Endothelial cell of umbilical vein (primary cell): ENCODE results near the gene TMEM132A. TPM values are rescaled to one million over a fixed set of nuclear protein-coding genes. Genes with fewer than 3 reads are reported as not detected.

ENCODE experiments used
- BruUV-seq: library from RNA; stranded (reverse); fragments of 400-500 nt; replicated peaks from 2 replicates; lab custom pipeline; 2021; lab: Mats Ljungman, UMichigan
- CTCF ChIA-PET: fragments of 300-600, 350-600 bp; sonication (Branson Sonifier 250); formaldehyde crosslinking; loops from one replicate; lab custom pipeline; 2021; ENCODE audit warnings: antibody characterized with exemption, inconsistent platforms; lab: Charles Lee
- POLR2A ChIA-PET: fragments of 300-600, 350-600 bp; sonication (Branson Sonifier 250); formaldehyde crosslinking; loops from one replicate; lab custom pipeline; 2021; ENCODE audit warnings: antibody characterized with exemption, inconsistent platforms; lab: Charles Lee
- DNase-seq: peaks from one replicate; pipeline ENCODE4 v3.0.0-alpha.2; 2011; ENCODE audit warnings: low read depth, low spot score
- FAIRE-seq: peaks from 2 replicates; lab custom pipeline; 2011; peaks lifted over from hg19 to GRCh38; lab: Jason Lieb, UNC
- H2AFZ ChIP-seq: 2 replicates; pipeline ENCODE4 v1.6.0; 2012; ENCODE audit warnings: low read depth, low read length, control low read depth, inconsistent platforms
- H3K27ac ChIP-seq: 2 replicates; pipeline ENCODE4 v1.5.1; 2011; ENCODE audit warnings: low read depth, mild to moderate bottlenecking, control low read depth, low read length, moderate library complexity; ENCODE audit not compliant: insufficient read depth
- H3K27me3 ChIP-seq, 2 experiments: 2 replicates each; pipeline versions ENCODE4 v1.6.0 to v1.6.1; 2011; ENCODE audit warnings: low read length in 2 of 2, mixed read lengths in 1 of 2; ENCODE audit not compliant: control insufficient read depth in 2 of 2, insufficient read depth in 2 of 2
- H3K36me3 ChIP-seq, 2 experiments: 2 replicates in 1 of 2; 3 replicates in 1 of 2; pipeline ENCODE4 v1.5.1; 2011; ENCODE audit warnings: low read length in 2 of 2, mild to moderate bottlenecking in 1 of 2, moderate library complexity in 1 of 2; ENCODE audit not compliant: control insufficient read depth in 2 of 2, insufficient read depth in 2 of 2; ENCODE audit errors: extremely low read depth in 1 of 2
- H3K4me1 ChIP-seq: 3 replicates; pipeline ENCODE4 v1.5.1; 2011; ENCODE audit warnings: mild to moderate bottlenecking, low read length; ENCODE audit not compliant: control insufficient read depth, insufficient read depth; ENCODE audit errors: extremely low read depth
- H3K4me2 ChIP-seq: 2 replicates; pipeline ENCODE4 v1.6.1; 2011; ENCODE audit warnings: low read length, control low read depth, mixed read lengths; ENCODE audit not compliant: insufficient read depth
- H3K4me3 ChIP-seq, 3 experiments: fragments of 200-600 bp in 1 of 3; sonication (generic), shearing (Covaris generic) in 1 of 3; replicated peaks in 1 of 3; 2 replicates each; pipeline ENCODE4 v1.5.1; 2011 to 2016; ENCODE audit warnings: control low read depth in 3 of 3, low read length in 3 of 3, mild to moderate bottlenecking in 2 of 3, inconsistent platforms in 1 of 3, low read depth in 1 of 3, moderate library complexity in 1 of 3; ENCODE audit not compliant: insufficient read depth in 1 of 3
- H3K79me2 ChIP-seq: 2 replicates; pipeline ENCODE4 v1.6.0; 2012; ENCODE audit warnings: low read length, inconsistent platforms; ENCODE audit not compliant: control insufficient read depth, insufficient read depth
- H3K9ac ChIP-seq: replicated peaks from 2 replicates; pipeline ENCODE3; 2011; ENCODE audit warnings: low read length, control low read depth; ENCODE audit not compliant: insufficient read depth; ENCODE audit errors: extremely low read depth
- H3K9me1 ChIP-seq: replicated peaks from 3 replicates; pipeline ENCODE4 v1.6.0; 2011; ENCODE audit warnings: mild to moderate bottlenecking, low read length; ENCODE audit not compliant: control insufficient read depth, insufficient read depth; ENCODE audit errors: extremely low read depth
- H3K9me3 ChIP-seq: replicated peaks from 2 replicates; pipeline ENCODE4 v1.5.1; 2012; ENCODE audit warnings: low read length, inconsistent platforms; ENCODE audit not compliant: control insufficient read depth, insufficient read depth
- H4K20me1 ChIP-seq: replicated peaks from 2 replicates; pipeline ENCODE3; 2011; ENCODE audit warnings: mild to moderate bottlenecking, low read length; ENCODE audit not compliant: control insufficient read depth, insufficient read depth; ENCODE audit errors: extremely low read depth
- EZH2 ChIP-seq: IDR thresholded peaks from 2 replicates; pipeline ENCODE4 v1.6.1; 2012; ENCODE audit warnings: borderline replicate concordance, low read depth, mild to moderate bottlenecking, moderate library complexity, low read length, inconsistent platforms; ENCODE audit not compliant: severe bottlenecking
- FOS ChIP-seq: IDR thresholded peaks from 2 replicates; pipeline ENCODE4 v1.6.1; 2011; ENCODE audit warnings: mild to moderate bottlenecking, low read length, moderate library complexity, borderline replicate concordance; ENCODE audit not compliant: insufficient read depth
- GATA2 ChIP-seq: IDR thresholded peaks from 2 replicates; pipeline ENCODE4 v1.7.0; 2011; ENCODE audit warnings: low read depth, mild to moderate bottlenecking, moderate library complexity, mixed read lengths, low read length; ENCODE audit not compliant: insufficient read length, insufficient read depth
- JUN ChIP-seq: IDR thresholded peaks from 2 replicates; pipeline ENCODE4 v1.6.1; 2011; ENCODE audit warnings: borderline replicate concordance, low read depth; ENCODE audit not compliant: insufficient read length, insufficient read depth
- MAX ChIP-seq: IDR thresholded peaks from 2 replicates; pipeline ENCODE4 v1.6.1; 2011; ENCODE audit not compliant: insufficient read depth, insufficient read length
- MYC ChIP-seq: IDR thresholded peaks from one replicate; pipeline ENCODE4 v1.6.1; 2011; ENCODE audit warnings: mild to moderate bottlenecking, low read depth, low read length
- POLR2A ChIP-seq: IDR thresholded peaks from 2 replicates; pipeline ENCODE4 v1.6.1; 2012; ENCODE audit warnings: low read depth, mild to moderate bottlenecking, control low read depth, low read length
- POLR2AphosphoS5 ChIP-seq: IDR thresholded peaks from 2 replicates; pipeline ENCODE4 v1.6.1; 2012; ENCODE audit warnings: low read depth, mild to moderate bottlenecking, control low read depth, low read length, moderate library complexity; ENCODE audit not compliant: insufficient read depth
- dilution Hi-C: fragments of 300-500 bp; cut with MboI; formaldehyde crosslinking; loops from one replicate; pipeline ENCODE4 v1.15.0; 2019; ENCODE audit warnings: low sequenced_read_pairs; ENCODE audit not compliant: extremely low pct_ligation_motif_present
- intact Hi-C: fragments of 100-400 bp; cut with micrococcal nuclease; formaldehyde crosslinking; loops from one replicate; pipeline ENCODE4 v1.10.0; 2022
- polyA plus RNA-seq, 4 experiments: library from polyadenylated mRNA; depleted of rRNA in 3 of 4; stranded (reverse) in 3 of 4; unstranded in 1 of 4; fragments of >200 nt; gene quantifications; 2 replicates each; pipeline versions ENCODE4 v1.2.1 to v1.2.3, GENCODE V29; 2011 to 2012; ENCODE audit warnings: missing spikeins in 1 of 4
- total RNA-seq: library from RNA; stranded (reverse); gene quantifications from 2 replicates; pipeline ENCODE4 v1.2.3, GENCODE V29; 2021
- TF ChIP-seq, protein P1 (sequence below), 2 donors: IDR thresholded peaks; 1 replicate in 1 of 2; 2 replicates in 1 of 2; pipeline ENCODE4 v1.5.1; 2011; ENCODE audit warnings: low read length in 2 of 2, mild to moderate bottlenecking in 2 of 2, moderate library complexity in 2 of 2, control low read depth in 1 of 2, inconsistent platforms in 1 of 2, low read depth in 1 of 2; ENCODE audit not compliant: insufficient read depth in 1 of 2; ENCODE audit errors: extremely low read depth in 1 of 2

Gene TMEM132A
- total and polyA plus RNA-seq, 2 donors (not counting 3 experiments of a cell fraction or from before 2014, with no cell fraction given), result 74.3 to 106 TPM

DNA sequence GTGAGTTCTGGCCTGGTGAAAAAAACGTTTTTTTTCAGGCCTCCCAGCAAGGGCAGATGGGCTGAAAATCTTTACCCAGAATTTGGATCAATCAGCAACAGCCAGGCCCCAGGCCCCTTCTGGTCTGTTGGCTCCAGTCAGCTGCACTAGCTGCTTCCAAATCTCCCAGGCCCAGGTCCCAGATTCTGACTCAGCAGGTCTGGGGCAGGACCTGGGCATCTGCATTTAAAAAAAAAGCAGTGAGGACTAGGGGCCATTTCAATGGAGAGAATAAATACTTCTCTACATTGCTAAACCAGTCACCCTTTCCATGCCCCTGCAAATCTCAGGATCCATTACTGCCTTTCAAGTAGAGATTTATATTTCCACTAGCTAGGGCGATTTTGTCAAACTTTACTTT lies 23.4 kb downstream of the TMEM132A start:
- no peak overlapping the region for H3K4me2 ChIP-seq
- H3K9ac ChIP-seq, result no peak overlapping the region
- H3K9me3 ChIP-seq, result no peaks in the 10 kb centered on the region
- CTCF ChIA-PET, result interaction anchor here (1.2 kb wide), 1 partner anchor 48 kb away, joined by 3 read pairs; no protein-coding TSS in a partner anchor
- peaks cover 10% of the 10 kb centered on the region for H3K4me1 ChIP-seq
- no peaks in the 10 kb centered on the region for H3K36me3 ChIP-seq
- no peak for FAIRE-seq
- TF ChIP-seq POLR2A, result no peak
- TF ChIP-seq GATA2, result no peak
- TF ChIP-seq FOS, result no peak
- TF ChIP-seq JUN, result no peak
- no peaks in the 10 kb centered on the region for H3K79me2 ChIP-seq
- DNase-seq, result no peak
- POLR2A ChIA-PET, result no interaction called here
- no peaks in the 10 kb centered on the region for H3K9me1 ChIP-seq
- H3K27ac ChIP-seq, result no peak overlapping the region
- H4K20me1 ChIP-seq, result no peaks in the 10 kb centered on the region
- no peak overlapping the region for H2AFZ ChIP-seq
- H3K27me3 ChIP-seq, result peaks cover 2 to 10% of the 10 kb centered on the region in 2 experiments
- no peak overlapping the region for H3K4me3 ChIP-seq
- intact Hi-C loops, result no loop called here
- no TSS peak for BruUV-seq
- dilution Hi-C loops, result no loop called here

DNA sequence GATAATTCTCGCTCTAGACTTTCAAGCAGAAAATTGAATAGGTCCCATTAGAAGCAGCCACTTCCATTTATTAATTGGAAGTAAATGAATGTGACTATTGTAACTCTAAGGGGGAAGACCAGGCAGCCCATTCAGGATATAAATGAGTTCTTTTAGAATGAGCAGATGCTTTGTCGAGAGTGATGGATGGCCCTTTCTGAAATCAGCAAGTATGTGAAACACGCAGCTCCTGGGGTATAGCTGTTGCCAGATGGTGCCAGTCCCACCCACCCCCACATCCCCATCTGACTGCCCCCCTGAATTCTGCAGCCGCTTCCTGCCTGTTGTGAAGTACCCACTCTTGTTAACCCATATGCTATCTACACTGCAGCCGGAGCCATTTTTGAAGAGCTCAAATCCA lies 24.0 kb downstream of the TMEM132A start:
- Histone ChIP-seq H3K36me3 (no peaks in the 10 kb centered on the region), H3K9me3 (no peaks in the 10 kb centered on the region), H4K20me1 (no peaks in the 10 kb centered on the region), H2AFZ (no peak overlapping the region), H3K4me1 (peaks cover 10% of the 10 kb centered on the region), H3K9ac (no peak overlapping the region), H3K79me2 (no peaks in the 10 kb centered on the region), H3K9me1 (no peaks in the 10 kb centered on the region), H3K27ac (no peak overlapping the region), H3K4me2 (no peak overlapping the region), H3K4me3 (no peak overlapping the region), H3K27me3 (peaks cover 2 to 10% of the 10 kb centered on the region in 2 experiments)
- no peak for TF ChIP-seq FOS
- TF ChIP-seq MYC, result no peak
- TF ChIP-seq, protein P1, sequence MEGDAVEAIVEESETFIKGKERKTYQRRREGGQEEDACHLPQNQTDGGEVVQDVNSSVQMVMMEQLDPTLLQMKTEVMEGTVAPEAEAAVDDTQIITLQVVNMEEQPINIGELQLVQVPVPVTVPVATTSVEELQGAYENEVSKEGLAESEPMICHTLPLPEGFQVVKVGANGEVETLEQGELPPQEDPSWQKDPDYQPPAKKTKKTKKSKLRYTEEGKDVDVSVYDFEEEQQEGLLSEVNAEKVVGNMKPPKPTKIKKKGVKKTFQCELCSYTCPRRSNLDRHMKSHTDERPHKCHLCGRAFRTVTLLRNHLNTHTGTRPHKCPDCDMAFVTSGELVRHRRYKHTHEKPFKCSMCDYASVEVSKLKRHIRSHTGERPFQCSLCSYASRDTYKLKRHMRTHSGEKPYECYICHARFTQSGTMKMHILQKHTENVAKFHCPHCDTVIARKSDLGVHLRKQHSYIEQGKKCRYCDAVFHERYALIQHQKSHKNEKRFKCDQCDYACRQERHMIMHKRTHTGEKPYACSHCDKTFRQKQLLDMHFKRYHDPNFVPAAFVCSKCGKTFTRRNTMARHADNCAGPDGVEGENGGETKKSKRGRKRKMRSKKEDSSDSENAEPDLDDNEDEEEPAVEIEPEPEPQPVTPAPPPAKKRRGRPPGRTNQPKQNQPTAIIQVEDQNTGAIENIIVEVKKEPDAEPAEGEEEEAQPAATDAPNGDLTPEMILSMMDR (IDR thresholded peaks at IDR 0.05; ENCODE audit: extremely low read depth in 1 of 2, insufficient read depth in 1 of 2, low read depth in 1 of 2, low read length in 2 of 2), result no peak
- TF ChIP-seq EZH2, result no peak
- TF ChIP-seq MAX, result no peak
- no peak for TF ChIP-seq GATA2
- TF ChIP-seq POLR2AphosphoS5, result no peak
- TF ChIP-seq POLR2A, result no peak
- TF ChIP-seq JUN, result no peak
- intact Hi-C loops (no loop called here), dilution Hi-C loops (no loop called here)
- FAIRE-seq (no peak), DNase-seq (no peak)
- no TSS peak for BruUV-seq
- CTCF ChIA-PET, result interaction anchor here (1.2 kb wide), 1 partner anchor 49 kb away, joined by 3 read pairs; no protein-coding TSS in a partner anchor
- POLR2A ChIA-PET, result no interaction called here
